HPDE6-E6E7 (cell line): ENCODE results near the gene FAM76B.
A peak's percentile ranks its signal among the peaks of the same experiment; 100 is the strongest.
"Not testable (repeated sequence)": the region's sequence is repeated elsewhere in the genome, so short reads cannot be mapped to it uniquely, and the experiment has no call there.

Experiments
- DNase-seq: peaks from one replicate; pipeline ENCODE4 v3.0.0; 2011; ENCODE audit warnings: missing footprints; ENCODE audit errors: extremely low spot score

The FAM76B gene

DNA sequence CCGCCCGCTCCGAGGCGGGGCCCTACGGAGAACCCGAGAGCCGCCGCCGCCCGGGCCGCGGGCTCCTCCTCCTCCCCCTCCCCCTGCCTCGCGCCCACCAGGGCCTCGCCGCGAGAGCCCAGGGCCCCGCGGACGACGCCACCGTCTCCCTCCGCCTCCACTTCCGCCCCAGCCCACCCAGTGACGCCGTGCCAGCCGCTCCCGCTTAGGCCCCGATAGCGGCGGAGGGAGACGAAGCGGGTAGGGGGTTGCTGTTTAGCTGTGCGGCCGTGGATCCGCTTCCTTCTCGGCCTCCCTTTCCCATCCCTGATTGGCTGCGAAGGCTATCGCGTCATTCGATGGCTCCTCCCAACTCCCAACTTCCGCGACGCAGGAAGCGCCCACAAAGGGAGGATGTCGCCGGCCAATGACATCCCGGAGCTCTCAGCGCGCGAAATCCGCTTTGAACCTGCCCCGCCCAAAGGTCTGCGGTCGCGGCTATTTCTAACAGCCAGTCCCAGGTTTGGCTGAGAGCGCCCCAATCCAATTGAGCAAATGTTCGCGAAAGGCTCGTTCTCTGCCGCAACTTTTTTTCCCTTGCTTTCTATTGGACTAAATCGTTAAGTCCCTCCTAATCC lies at the start of gene FAM76B:
Gene FAM76B (minus strand): TSS at position 277 of the 617 bp plus-strand sequence. CDS start 304 bp downstream, outside the sequence.
- peak; percentile 88 for DNase-seq

DNA sequence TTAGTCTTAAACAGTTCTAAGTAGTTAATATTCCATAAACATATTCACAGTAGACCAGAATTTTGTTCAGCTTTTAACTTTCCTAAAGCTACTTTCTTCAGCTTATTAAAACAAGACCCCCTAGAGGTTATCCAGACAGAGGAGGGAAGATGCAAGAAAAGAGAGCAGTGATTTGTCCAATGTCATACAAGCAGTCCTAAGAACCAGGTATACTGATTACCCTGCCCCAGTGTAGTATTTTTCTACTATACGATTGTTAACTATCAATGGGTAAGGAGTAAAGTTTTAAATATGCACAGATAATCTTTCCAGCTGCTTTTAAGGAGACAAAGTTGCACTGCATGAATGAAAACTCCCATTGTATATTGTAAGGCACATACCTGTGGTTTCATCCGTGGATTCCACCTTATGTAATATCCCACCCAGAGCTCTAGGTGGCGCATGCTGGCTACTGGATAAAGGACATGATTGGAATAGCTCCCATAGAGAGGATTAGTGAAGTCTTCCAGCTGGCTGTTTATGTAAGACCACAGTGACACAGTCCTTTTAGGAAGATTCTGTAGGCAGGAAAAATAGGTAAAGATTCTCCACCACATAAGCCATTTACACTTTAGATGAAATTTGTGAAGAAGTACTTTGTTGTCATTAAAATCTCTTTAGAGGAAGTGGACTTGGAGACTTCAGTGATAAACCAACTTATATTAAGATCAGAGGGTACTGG lies 46.3 kb upstream of the FAM76B start:
- DNase-seq = peak; percentile 53

DNA sequence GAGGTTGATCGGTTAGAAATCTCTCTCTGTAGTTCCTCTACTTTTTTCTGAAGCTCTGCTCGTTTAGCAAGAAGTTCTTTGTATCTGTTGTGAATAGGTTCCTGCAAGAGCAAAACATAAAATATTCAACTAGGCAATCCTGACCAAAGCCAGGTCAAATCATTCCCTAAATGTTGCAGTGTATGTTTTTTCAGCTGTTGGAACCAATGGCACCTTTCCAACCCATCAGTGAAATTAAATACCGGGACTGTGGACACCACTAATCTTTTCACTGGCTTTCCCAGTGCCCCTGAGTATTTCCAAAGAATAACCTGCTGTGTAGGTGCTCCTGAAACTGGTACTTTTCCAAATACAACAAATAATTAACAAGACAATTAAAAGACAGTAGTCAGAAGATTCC lies 45.8 kb upstream of the FAM76B start:
- DNase-seq = no peak

DNA sequence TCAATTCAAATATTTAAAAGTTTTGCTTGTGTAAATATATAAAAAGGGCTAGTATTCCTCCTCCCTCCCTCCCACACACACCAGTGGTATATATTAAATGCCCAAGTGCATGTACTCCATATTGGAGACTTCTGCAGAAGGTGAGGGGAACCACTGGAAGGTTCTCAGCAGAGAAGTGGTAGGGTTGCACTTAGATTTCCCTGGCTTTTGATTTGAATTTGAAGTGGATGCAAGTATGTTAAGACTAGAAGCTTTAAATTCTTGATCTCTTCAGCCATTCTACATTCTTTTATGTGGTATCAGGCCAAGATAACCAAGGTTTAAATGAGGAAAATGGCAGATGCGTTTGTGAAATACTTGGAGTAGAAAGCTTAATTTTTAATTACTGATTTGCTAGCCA lies 43.8 kb upstream of the FAM76B start:
- no peak for DNase-seq

DNA sequence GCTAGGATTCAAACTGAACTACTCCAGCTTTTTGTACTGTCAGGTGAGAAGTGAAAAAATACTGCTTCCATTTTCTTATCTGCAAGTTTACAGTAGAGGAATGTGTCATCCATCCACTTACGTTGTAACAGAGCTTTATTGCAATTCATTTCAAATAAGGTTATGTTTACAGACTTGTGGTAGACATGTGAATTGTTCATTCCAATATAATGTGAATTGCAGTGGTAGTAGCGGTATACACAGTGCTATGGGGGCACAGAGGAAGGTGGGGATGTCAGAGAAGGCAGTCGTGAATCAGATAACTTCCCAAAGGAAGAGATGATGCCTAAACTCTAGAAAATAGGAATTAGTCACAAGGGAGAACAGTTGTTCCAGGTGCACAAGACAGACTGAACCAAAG lies 43.2 kb upstream of the FAM76B start:
- no peak for DNase-seq

DNA sequence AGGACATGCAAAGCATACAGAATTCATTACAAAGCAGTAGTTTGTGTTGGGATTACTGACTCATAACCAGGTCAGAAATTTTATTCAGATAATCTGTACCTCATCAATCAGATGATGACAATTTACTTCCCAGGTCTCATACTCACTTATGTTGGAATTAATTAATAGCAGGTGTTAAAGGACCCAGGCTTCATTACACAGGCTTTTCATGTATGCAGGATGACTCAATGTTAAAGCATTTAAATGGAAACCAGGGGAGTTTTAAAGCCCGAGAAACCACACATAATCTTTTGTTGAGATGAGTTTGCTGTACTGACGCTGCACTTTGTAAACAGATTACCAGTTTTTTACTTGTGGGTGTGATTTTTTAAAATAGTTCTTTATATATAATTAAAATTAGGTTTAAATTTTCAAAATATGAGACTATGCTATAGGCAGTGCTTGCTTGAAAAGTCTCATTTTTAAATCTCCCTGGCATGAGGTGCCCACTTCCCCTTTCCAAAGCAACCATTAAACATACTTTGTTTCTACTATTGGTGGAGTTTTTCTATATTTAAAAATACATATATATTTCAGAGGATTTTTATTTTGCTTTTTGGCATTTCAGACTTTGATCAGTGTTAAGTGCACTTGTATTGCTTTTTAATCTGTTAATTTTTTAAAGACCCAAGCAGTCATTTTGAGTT lies 41.8 kb upstream of the FAM76B start:
- no peak for DNase-seq

DNA sequence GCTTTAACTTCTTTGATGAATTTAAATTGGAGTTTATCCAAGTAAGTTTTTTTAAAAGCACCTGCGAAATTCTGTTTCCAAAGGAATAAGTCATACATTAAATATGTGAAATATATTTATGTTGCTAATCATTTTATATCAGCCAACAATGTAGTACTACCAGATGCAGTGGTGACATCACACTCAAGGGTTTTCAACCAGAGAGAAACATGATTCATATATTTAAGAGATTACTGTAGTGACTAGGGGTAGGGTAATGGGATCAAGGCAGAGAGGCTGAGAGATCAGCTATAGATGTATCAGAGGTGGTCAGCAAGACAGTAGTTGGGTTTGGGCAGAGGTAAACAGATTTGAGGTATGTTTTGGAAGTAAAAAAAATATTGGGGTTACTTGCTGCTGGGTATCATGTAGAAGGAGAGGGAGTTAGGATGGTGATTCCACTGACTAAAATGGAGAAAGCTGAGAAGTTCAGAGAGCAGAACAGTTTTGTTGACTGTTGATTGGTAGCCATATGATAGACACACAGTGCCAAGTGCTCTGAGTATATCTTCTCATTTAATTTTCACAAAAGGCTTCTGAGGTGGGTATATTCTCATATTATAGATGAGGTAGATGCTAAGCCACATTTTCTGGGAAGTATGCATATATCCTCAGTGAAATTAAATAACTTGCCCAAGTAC lies 40.1 kb upstream of the FAM76B start:
- DNase-seq = no peak

DNA sequence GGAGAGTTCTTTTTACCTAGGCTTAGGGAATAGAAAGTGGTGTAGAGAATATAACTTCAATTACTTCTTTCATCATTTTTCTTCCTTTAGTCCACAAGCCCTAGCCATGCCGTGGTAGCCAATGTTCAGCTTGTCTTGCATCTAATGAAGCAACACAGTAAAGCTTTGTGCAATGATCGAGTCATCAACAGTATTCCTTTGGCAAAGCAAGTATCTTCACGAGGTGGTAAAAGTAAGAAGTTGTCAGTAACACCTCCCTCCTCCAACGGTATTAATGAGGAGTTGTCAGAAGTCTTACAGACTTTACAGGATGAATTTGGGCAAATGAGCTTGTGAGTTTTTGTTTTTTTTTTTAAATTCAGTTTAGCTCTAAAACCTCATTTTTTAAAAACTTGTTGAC lies 38.1 kb upstream of the FAM76B start:
- DNase-seq = no peak

DNA sequence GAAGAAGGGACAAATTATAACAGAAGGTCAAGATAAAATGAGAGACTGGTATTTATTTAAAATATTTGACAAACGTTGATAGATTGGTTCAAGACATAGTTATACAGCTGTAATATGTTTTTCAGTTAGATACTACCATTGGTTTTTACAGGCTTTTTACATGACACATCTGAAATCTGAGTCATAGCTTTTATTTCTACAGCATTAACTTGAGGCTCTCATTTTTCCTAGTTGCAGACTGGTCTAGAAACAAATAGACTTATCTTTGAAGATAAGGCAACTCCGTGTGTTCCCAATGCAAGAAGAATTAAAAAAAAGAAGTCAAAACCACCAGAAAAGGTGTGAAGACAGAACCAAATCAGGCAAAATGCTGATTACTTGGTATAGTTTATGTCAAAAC lies 32.1 kb upstream of the FAM76B start:
- no peak for DNase-seq

DNA sequence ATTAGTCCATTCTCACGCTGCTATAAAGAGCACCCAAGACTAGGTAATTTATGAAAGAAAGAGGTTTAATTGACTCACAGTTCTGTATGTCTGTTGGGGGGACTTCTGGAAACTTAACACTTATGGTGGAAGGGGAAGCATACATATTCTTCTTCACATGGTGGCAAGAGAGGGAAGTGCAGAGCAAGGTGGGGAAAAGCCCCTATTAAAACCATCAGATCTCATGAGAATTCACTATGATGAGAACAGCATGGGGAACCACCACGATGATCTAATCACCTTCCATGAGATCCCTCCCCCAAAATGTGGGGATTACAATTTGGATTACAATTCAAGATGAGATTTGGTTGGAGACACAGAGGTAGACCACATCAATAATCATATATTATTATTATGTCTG lies 26.5 kb upstream of the FAM76B start:
- no peak for DNase-seq

DNA sequence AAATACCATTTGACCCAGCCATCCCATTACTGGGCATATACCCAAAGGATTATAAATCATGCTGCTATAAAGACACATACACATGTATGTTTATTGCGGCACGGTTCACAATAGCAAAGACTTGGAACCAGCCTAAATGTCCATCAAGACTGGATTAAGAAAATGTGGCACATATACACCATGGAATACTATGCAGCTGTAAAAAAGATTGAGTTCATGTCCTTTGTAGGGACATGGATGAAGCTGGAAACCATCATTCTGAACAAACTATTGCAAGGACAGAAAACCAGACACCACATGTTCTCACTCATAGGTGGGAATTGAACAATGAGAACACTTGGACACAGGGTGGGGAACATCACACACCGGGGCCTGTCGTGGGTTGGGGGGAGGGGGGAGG lies 21.5 kb upstream of the FAM76B start:
- not testable (repeated sequence) for DNase-seq

DNA sequence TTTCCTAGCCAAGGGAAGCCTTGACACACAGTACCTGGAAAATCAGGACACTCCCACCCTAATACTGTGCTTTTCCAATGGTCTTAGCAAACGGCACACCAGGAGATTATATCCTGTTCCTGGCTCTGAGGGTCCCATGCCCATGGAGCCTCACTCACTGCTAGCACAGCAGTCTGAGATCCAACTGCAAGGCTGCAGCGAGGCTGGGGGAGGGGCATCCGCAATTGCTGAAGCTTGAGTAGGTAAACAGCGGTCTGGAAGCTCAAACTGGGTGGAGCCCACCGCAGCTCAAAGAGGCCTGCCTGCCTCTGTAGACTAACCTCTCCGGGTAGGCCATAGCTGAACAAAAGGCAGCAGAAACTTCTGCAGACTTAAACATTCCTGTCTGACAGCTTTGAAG lies 16.9 kb upstream of the FAM76B start:
- not testable (repeated sequence) for DNase-seq

DNA sequence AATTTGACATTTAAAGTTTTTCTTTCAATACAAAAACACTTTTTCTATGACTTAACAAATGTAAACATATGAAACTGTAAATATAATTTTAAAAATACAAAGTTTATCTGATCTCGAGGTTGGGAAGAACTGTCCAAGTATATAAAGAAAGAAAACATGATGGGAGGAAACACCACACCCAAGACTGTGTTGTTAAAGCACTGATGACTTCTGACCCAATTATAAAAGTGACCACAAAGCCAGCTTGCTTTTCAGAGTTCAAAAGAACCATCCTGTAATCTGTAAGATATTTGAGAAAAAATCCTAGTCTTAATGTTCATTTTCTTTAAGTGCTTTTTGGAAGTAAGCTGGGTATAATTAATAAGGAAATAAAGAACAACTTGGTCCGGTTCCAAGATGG lies 16.3 kb upstream of the FAM76B start:
- no peak for DNase-seq

DNA sequence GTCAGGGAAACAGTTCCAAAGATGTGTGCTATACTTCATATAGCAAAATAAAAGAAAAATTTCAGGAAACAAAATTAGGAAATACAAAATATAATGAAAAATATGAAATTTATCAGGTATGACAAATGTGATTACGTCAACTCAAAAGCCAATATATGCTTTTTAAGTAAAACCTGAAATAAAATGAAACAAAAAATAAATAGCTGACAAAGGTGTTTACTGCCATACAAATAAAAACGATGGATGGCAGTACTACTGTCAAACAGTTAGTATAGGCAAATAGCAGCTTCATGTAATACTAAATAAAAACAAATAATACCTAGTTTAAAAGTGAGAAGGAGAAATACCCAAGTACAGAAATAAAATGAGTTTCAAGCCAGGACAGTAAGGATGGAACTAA lies 14.4 kb upstream of the FAM76B start:
- no peak for DNase-seq

DNA sequence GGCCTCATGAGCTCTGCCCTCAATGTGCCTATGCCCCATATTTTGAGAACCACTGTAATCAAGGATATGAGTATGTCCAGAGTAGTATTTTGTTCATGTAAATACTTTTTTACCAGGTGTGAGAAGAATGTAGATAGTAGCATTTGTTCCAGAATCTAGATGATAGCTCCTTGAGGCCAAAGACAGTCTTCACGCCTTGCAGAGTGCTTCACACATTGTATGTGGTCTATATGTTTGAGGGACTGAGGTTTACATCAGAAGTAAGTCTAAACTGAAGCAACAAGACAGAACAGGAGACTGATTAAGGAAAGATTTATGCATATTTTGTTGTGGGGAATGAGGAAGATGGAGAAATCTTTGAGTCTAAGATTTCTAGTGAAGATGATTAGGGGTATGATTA lies 13.2 kb upstream of the FAM76B start:
- no peak for DNase-seq

DNA sequence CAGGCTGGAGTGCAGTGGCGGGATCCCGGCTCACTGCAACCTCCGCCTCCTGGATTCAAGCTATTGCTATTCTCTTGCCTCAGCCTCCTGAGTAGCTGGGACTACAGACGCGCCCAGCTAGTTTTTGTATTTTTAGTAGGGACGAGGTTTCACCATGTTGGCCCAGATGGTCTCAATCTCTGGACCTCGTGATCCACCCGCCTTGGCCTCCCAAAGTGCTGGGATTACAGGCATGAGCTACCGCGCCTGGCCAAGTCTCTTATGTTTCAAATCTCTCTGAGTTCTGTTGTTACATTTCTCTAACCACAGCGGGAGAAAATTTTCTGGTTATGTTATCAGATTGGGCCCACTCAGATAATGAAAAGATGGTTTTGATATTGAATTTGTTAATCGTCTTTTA lies 10.9 kb upstream of the FAM76B start:
- no peak for DNase-seq

DNA sequence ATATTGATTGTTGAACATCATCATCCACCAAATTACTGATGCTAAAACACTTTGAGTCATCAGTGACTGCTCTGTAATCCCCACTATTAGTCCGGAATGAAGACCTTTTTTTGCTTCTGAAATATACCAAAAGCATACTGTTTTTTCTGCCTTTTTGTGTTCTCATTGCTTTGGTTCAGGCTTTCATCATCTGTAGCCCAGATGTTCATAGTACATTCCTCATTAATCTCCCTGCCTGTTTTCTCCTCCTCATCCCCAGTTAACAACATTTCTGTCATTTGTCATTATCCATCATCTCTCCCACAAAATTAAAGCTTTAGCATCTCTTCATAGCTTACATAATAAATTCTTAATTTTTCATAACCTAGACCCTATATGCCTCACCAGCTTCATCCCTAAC lies 10.0 kb upstream of the FAM76B start:
- no peak for DNase-seq

DNA sequence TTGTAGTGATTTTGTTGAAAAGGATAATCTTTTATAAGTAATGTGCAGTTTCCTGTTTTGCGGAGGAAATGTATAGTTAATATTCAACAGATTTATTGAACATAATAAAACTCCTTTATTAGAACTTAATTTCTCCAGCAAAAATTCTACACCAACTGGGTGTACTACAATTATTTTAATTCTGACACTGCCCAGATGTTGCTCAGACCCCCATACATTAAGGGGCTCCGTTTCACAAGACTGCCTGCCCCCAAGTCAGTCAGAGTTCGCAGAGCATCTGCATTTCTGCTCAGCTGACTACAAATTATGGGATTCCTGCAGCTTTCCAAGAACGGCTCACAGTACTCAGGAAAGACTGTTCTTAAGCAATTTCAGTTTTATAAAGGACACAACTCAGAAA lies 6.9 kb upstream of the FAM76B start:
- no peak for DNase-seq

DNA sequence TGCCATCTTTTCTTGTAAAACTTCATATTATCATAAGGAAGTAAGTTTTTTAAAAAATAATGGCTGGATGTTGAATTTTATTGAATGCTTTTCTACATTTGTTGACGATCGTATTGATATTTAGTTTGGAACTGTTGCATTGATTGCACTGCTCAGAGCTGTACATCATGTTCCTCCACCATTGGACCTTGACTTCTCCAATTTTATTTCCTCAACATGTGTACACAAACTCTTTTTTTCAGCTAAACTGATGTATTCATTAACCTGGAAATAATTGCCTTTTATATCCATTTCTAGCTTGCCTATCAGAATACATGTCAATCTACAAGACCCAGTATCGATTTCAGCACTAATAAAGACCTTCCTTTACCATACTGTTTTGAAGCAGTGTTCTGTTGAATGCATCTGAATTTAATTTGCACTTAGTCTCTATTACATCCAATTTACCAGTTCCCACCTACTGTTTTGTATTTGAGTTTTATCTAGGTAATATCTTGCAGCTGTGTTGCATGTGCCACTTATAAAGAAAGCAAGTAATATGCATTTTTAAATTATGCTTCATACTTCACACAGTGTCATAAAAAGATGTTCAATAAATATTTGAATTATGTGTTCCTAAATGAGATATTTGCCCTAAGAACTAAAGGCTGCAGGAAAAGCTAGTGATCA lies 6.2 kb upstream of the FAM76B start:
- no peak for DNase-seq

DNA sequence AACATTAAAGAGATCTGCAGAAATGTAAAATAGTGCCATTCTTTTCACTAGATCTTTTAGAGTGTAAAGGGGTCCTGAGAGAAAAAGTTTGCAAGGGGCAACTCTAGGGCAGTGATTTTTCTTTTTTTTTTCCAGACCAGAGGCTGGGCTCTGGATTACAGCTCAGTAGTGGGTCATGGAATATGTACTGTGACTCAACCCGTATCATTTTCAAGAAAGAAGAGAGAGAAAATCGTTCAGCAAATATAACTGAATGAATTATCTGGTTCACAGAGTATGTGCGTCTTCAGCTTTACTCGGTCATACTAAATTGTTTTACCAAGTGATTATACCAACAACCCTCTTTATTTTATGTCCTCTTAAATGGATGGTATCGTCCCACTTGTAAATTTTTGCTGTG lies 4.5 kb upstream of the FAM76B start:
- DNase-seq = no peak

DNA sequence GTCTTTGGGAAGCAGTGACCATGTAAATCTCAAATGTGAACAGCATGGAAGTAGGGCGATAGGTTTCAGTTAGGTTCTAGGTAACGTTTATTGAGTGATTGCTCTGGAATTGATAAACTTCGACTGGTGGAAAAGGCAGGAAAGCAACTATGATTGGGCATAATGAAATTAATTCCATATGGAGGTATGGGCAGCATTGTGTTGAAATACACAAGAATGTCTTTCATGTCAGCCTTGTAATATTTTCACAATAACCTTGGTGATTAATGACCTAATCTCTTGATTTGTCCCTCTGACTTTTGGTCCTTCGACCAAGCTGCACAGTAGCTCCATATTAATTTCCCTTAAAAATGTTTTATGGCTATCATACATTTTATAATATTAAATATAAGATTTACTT lies 3.5 kb upstream of the FAM76B start:
- DNase-seq = no peak

DNA sequence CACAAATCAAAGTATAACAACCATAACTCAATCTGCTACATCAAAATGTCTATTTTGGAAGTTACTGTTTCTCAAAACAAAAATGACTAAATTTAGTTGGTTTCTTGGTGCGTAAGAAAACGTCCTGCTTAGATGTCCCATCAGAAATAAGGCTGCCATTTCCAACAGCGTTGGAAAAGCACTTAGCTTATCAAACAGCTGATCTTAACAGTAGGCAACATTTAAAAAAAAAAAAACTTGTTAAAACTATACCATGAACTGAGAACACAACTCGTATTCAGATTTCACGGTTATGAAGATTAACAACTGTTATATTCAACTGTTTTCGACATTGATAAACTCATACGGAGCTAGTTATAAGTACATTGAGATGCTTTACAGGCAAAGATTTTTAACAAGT lies 3.1 kb upstream of the FAM76B start:
- DNase-seq = no peak
